K562 (cell line): ENCODE measurements around the gene PRKAG2. TPM values are rescaled to one million over a fixed set of nuclear protein-coding genes. Genes with fewer than 3 reads are reported as not detected.

Source experiments
- ARID4B ChIP-seq: sonication (generic); formaldehyde crosslinking; IDR thresholded peaks from 2 replicates; pipeline ENCODE4 v1.8.0; 2022; ENCODE audit warnings: mild to moderate bottlenecking, missing genetic modification reagents
- CBX5 ChIP-seq: IDR thresholded peaks from 2 replicates; pipeline ENCODE4 v1.6.1; 2014; ENCODE audit warnings: low read depth, borderline replicate concordance
- CREB1 ChIP-seq, 2 experiments: sonication (generic) in 1 of 2; formaldehyde crosslinking in 1 of 2; IDR thresholded peaks; 2 replicates each; pipeline versions ENCODE4 v1.6.1 to v1.8.0; 2012 to 2022; ENCODE audit warnings: inconsistent platforms in 1 of 2, mild to moderate bottlenecking in 1 of 2, missing genetic modification reagents in 1 of 2, moderate library complexity in 1 of 2
- FOXM1 ChIP-seq, 2 experiments: fragments of 450-650 bp in 1 of 2; sonication (generic) in 1 of 2; formaldehyde crosslinking in 1 of 2; IDR thresholded peaks; 2 replicates each; pipeline versions ENCODE4 v1.6.1 to v1.9.0; 2017 to 2022; ENCODE audit warnings: low read depth in 2 of 2, mild to moderate bottlenecking in 2 of 2, missing genetic modification reagents in 1 of 2, moderate library complexity in 1 of 2
- HDAC8 ChIP-seq: fragments of 450-650 bp; IDR thresholded peaks from 2 replicates; pipeline ENCODE4 v1.6.1; 2016; ENCODE audit warnings: mild to moderate bottlenecking, missing genetic modification characterization, moderate library complexity, missing compliant biosample characterization
- HOXB6 ChIP-seq: fragments of 250-450 bp; sonication (Bioruptor Pico); IDR thresholded peaks from 2 replicates; pipeline ENCODE4 v1.5.1; 2022; ENCODE audit warnings: mild to moderate bottlenecking, borderline replicate concordance
- JUN ChIP-seq, 2 experiments: sonication (generic) in 1 of 2; formaldehyde crosslinking in 1 of 2; IDR thresholded peaks; 2 replicates each; pipeline versions ENCODE4 v1.6.1 to v1.8.0; 2012 to 2022; ENCODE audit warnings: borderline replicate concordance in 2 of 2, mild to moderate bottlenecking in 2 of 2, improper control_type of control experiment in 1 of 2, low read depth in 1 of 2, low read length in 1 of 2, missing genetic modification reagents in 1 of 2
- JUND ChIP-seq, 2 experiments: IDR thresholded peaks; 2 replicates in 1 of 2; 3 replicates in 1 of 2; pipeline ENCODE4 v1.6.1; 2011; ENCODE audit warnings: borderline replicate concordance in 2 of 2, low read depth in 2 of 2, low read length in 2 of 2, improper control_type of control experiment in 1 of 2, missing biosample characterization in 1 of 2, missing genetic modification characterization in 1 of 2, missing genetic modification reagents in 1 of 2
- ZNF717 ChIP-seq: fragments of 250-450 bp; sonication (Bioruptor Pico); IDR thresholded peaks from 2 replicates; pipeline ENCODE4 v1.5.0; 2021
- polyA plus RNA-seq, 8 experiments: library from polyadenylated mRNA; depleted of rRNA in 4 of 8; stranded (reverse) in 5 of 8; unstranded in 3 of 8; fragments of >200 nt; fragmentation: Nextera tagmentation in 2 of 8; fragmentation: Illumina TruSeq in 1 of 8; extraction: Ambion mirVana in 2 of 8; extraction: Trizol in 1 of 8; gene quantifications; 2 replicates each; pipeline versions ENCODE4 v1.2.1 to v1.2.3, GENCODE V29; 2011 to 2014; ENCODE audit warnings: inconsistent platforms in 1 of 8, missing spikeins in 1 of 8
- total RNA-seq, 7 experiments: library from RNA; depleted of rRNA in 6 of 7; stranded (reverse); fragments of >200 nt in 6 of 7; fragmentation: Illumina TruSeq in 2 of 7; extraction: Trizol in 2 of 7; gene quantifications; 2 replicates each; pipeline versions ENCODE4 v1.2.1 to v1.2.3, GENCODE V29; 2011 to 2021; ENCODE audit warnings: low replicate concordance in 1 of 7
- TF ChIP-seq, protein P1 (sequence below): fragments of 200-800 bp; sonication (Bioruptor generic); IDR thresholded peaks from 2 replicates; pipeline ENCODE4 v1.6.1; 2016; ENCODE audit warnings: missing genetic modification characterization, missing compliant biosample characterization

The PRKAG2 gene
- total and polyA plus RNA-seq, 9 of the 15 experiments (the other 6 are each of a cell fraction or from before 2014, with no cell fraction given) = 0.99 to 5.6 (median 3.3) TPM

DNA sequence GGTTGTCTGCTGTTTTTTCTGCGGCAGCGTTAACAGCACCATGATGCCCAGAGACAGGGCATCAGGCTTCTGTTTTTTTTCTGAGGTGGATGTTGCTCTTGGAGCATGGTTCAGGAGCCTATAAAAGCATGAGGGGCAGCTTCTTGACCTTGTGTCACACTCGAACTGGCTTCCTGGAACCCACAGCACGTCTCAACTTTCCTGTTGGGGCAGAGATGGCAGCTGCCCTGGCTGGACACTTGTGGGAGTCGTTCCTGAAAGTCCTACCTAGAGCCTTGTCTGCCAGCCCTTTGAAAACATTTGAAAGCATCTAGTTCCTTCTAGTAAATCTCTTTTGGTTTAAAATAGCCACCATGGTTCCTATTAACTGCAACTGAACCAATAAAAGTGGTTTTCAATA, 28.9 kb upstream of the PRKAG2 start (continued):
- TF ChIP-seq, protein P1, sequence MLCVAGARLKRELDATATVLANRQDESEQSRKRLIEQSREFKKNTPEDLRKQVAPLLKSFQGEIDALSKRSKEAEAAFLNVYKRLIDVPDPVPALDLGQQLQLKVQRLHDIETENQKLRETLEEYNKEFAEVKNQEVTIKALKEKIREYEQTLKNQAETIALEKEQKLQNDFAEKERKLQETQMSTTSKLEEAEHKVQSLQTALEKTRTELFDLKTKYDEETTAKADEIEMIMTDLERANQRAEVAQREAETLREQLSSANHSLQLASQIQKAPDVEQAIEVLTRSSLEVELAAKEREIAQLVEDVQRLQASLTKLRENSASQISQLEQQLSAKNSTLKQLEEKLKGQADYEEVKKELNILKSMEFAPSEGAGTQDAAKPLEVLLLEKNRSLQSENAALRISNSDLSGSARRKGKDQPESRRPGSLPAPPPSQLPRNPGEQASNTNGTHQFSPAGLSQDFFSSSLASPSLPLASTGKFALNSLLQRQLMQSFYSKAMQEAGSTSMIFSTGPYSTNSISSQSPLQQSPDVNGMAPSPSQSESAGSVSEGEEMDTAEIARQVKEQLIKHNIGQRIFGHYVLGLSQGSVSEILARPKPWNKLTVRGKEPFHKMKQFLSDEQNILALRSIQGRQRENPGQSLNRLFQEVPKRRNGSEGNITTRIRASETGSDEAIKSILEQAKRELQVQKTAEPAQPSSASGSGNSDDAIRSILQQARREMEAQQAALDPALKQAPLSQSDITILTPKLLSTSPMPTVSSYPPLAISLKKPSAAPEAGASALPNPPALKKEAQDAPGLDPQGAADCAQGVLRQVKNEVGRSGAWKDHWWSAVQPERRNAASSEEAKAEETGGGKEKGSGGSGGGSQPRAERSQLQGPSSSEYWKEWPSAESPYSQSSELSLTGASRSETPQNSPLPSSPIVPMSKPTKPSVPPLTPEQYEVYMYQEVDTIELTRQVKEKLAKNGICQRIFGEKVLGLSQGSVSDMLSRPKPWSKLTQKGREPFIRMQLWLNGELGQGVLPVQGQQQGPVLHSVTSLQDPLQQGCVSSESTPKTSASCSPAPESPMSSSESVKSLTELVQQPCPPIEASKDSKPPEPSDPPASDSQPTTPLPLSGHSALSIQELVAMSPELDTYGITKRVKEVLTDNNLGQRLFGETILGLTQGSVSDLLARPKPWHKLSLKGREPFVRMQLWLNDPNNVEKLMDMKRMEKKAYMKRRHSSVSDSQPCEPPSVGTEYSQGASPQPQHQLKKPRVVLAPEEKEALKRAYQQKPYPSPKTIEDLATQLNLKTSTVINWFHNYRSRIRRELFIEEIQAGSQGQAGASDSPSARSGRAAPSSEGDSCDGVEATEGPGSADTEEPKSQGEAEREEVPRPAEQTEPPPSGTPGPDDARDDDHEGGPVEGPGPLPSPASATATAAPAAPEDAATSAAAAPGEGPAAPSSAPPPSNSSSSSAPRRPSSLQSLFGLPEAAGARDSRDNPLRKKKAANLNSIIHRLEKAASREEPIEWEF (CRISPR knock-in tag) = no peak
- no peak for TF ChIP-seq ZNF717 (CRISPR knock-in tag)
- no peak for TF ChIP-seq JUND (IDR thresholded peaks at IDR 0.05; ENCODE audit: borderline replicate concordance, low read depth, low read length)
- no peak for TF ChIP-seq JUND (tag; IDR thresholded peaks at IDR 0.05; ENCODE audit: borderline replicate concordance, low read depth, low read length)
- no peak for TF ChIP-seq FOXM1 (IDR thresholded peaks at IDR 0.05; ENCODE audit: low read depth)
- TF ChIP-seq FOXM1 (CRISPR knock-in tag; IDR thresholded peaks at IDR 0.05; ENCODE audit: low read depth) = no peak
- no peak for TF ChIP-seq CREB1 (IDR thresholded peaks at IDR 0.05)
- TF ChIP-seq CREB1 (CRISPR knock-in tag; IDR thresholded peaks at IDR 0.05) = no peak
- no peak for TF ChIP-seq JUN (IDR thresholded peaks at IDR 0.05; ENCODE audit: borderline replicate concordance, low read depth, low read length)
- no peak for TF ChIP-seq JUN (CRISPR knock-in tag; IDR thresholded peaks at IDR 0.05; ENCODE audit: borderline replicate concordance)
- TF ChIP-seq ARID4B (CRISPR knock-in tag) = no peak
- no peak for TF ChIP-seq HOXB6 (CRISPR knock-in tag)
- TF ChIP-seq HDAC8 (tag) = no peak
- no peak for TF ChIP-seq CBX5
